A673 (cell line): ENCODE results near the gene PROZ. TPM values are rescaled to one million over a fixed set of nuclear protein-coding genes. Genes with fewer than 3 reads are reported as not detected.

ENCODE experiments used
- BruUV-seq: library from RNA; stranded (reverse); fragments of 400-500 nt; replicated peaks from 2 replicates; lab custom pipeline; 2021; lab: Mats Ljungman, UMichigan
- CTCF ChIA-PET: fragments of 300-600 bp; sonication (Branson Sonifier 250); formaldehyde crosslinking; loops from one replicate; lab custom pipeline; 2022; ENCODE audit warnings: antibody characterized with exemption; lab: Charles Lee
- POLR2A ChIA-PET: fragments of 300-600 bp; sonication (Branson Sonifier 250); formaldehyde crosslinking; loops from one replicate; lab custom pipeline; 2022; ENCODE audit warnings: antibody characterized with exemption; ENCODE audit not compliant: low non-redundant PET; lab: Charles Lee
- DNase-seq: peaks from one replicate; pipeline ENCODE4 v3.0.0-alpha.2; 2015; ENCODE audit warnings: low spot score
- H3K27ac ChIP-seq: fragments of 200-600 bp; sonication (generic); 2 replicates; pipeline ENCODE4 v1.5.1; 2016; ENCODE audit warnings: mixed run types, low read depth, mild to moderate bottlenecking, mixed read lengths, antibody characterized with exemption, low read length; ENCODE audit not compliant: poor library complexity, severe bottlenecking
- H3K27me3 ChIP-seq: fragments of 200-600 bp; sonication (generic); replicated peaks from 2 replicates; pipeline ENCODE4 v1.6.1; 2017; ENCODE audit warnings: mixed run types, low read depth, mild to moderate bottlenecking, mixed read lengths, antibody characterized with exemption, low read length; ENCODE audit not compliant: insufficient read depth, poor library complexity
- H3K36me3 ChIP-seq: fragments of 200-600 bp; sonication (generic); 2 replicates; pipeline ENCODE4 v1.6.1; 2016; ENCODE audit warnings: mixed run types, mild to moderate bottlenecking, mixed read lengths, antibody characterized with exemption, low read length; ENCODE audit not compliant: insufficient read depth, poor library complexity, severe bottlenecking
- H3K4me1 ChIP-seq: fragments of 200-600 bp; sonication (generic); 2 replicates; pipeline ENCODE4 v1.6.1; 2017; ENCODE audit warnings: mixed run types, mild to moderate bottlenecking, mixed read lengths, antibody characterized with exemption, low read length; ENCODE audit not compliant: insufficient read depth, poor library complexity, severe bottlenecking
- H3K4me3 ChIP-seq: fragments of 200-600 bp; sonication (generic); 2 replicates; pipeline ENCODE4 v1.5.1; 2016; ENCODE audit warnings: low read depth, mixed run types, mild to moderate bottlenecking, mixed read lengths, low read length; ENCODE audit not compliant: poor library complexity, severe bottlenecking
- H3K9me3 ChIP-seq: fragments of 200-600 bp; sonication (generic); 2 replicates; pipeline ENCODE4 v1.6.1; 2016; ENCODE audit warnings: mixed run types, low read depth, mild to moderate bottlenecking, mixed read lengths, antibody characterized with exemption, low read length; ENCODE audit not compliant: poor library complexity, severe bottlenecking
- EZH2 ChIP-seq: fragments of 200-600 bp; sonication (generic); IDR thresholded peaks from 2 replicates; pipeline ENCODE4 v1.6.1; 2017; ENCODE audit warnings: borderline replicate concordance, low read depth, mild to moderate bottlenecking, mixed read lengths, antibody characterized with exemption, low read length; ENCODE audit not compliant: poor library complexity, severe bottlenecking
- intact Hi-C: fragments of 100-400 bp; cut with micrococcal nuclease; formaldehyde crosslinking; loops from one replicate; pipeline ENCODE4 v1.10.0; 2022; ENCODE audit not compliant: unreplicated experiment
- total RNA-seq: library from RNA; stranded (reverse); gene quantifications from 2 replicates; pipeline ENCODE4 v1.2.3, GENCODE V29; 2021
- TF ChIP-seq, protein P1 (sequence below): fragments of 300-800, 200-600 bp; sonication (generic); conservative IDR thresholded peaks from 2 replicates; pipeline ENCODE4 v1.5.1; 2017; ENCODE audit warnings: low read depth, mild to moderate bottlenecking, antibody characterized with exemption, low read length, moderate library complexity, mixed read lengths

The PROZ gene
- total RNA-seq, 1 experiment from 2014 or later: not detected

DNA sequence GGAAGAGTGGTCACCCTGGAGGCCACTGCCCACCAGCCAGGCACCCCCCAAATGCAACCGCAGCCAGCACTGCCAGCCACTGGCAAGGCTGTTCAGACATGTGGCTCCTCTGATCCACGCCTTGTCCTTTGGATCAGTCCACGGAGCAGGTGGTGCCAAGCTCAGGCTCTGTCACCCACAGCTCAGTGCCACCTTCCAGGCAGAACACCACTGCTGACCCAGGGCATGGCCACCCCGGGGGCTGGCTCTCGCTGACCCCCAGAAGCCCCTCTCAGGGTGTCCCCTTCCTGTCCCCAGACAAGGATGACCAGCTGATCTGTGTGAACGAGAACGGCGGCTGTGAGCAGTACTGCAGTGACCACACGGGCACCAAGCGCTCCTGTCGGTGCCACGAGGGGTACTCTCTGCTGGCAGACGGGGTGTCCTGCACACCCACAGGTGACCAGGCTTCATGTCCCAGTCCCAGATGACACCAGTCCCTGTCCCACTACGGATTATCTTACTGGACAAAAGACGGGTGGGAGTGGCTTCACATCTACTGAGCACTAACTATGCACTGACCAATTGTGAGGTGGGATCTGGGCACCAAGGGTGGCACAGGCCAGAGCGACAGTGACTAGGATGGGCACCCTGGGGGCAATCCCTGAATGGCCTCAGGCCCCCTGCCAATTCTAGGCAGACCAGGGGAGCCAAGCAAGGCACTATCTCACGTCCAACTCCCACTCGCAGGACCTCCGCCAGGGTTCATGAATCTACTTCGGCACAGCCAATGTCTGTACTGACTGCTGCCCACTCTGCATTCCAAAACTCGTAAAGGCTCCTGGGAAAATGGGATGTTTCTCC lies 42.9 kb upstream of the PROZ start:
- peaks cover 6% of the 10 kb centered on the region for H3K27me3 ChIP-seq
- BruUV-seq: no TSS peak
- ChIA-PET CTCF (no interaction called here), POLR2A (no interaction called here)
- TF ChIP-seq, protein P1, sequence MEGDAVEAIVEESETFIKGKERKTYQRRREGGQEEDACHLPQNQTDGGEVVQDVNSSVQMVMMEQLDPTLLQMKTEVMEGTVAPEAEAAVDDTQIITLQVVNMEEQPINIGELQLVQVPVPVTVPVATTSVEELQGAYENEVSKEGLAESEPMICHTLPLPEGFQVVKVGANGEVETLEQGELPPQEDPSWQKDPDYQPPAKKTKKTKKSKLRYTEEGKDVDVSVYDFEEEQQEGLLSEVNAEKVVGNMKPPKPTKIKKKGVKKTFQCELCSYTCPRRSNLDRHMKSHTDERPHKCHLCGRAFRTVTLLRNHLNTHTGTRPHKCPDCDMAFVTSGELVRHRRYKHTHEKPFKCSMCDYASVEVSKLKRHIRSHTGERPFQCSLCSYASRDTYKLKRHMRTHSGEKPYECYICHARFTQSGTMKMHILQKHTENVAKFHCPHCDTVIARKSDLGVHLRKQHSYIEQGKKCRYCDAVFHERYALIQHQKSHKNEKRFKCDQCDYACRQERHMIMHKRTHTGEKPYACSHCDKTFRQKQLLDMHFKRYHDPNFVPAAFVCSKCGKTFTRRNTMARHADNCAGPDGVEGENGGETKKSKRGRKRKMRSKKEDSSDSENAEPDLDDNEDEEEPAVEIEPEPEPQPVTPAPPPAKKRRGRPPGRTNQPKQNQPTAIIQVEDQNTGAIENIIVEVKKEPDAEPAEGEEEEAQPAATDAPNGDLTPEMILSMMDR: no peak
- TF ChIP-seq EZH2: no peak
- DNase-seq: no peak
- no peaks in the 10 kb centered on the region for H3K36me3 ChIP-seq
- H3K4me1 ChIP-seq: no peaks in the 10 kb centered on the region
- no peaks in the 10 kb centered on the region for H3K9me3 ChIP-seq
- no peak overlapping the region for H3K4me3 ChIP-seq
- no peak overlapping the region for H3K27ac ChIP-seq
- intact Hi-C loops: no loop called here

GRCh38 chr13:113116206-113116800 lies 42.1 kb upstream of the PROZ start:
- POLR2A ChIA-PET: no interaction called here
- H3K4me3 ChIP-seq: no peak overlapping the region
- H3K36me3 ChIP-seq: no peaks in the 10 kb centered on the region
- H3K4me1 ChIP-seq: no peaks in the 10 kb centered on the region
- CTCF ChIA-PET: no interaction called here
- TF ChIP-seq EZH2: no peak
- TF ChIP-seq, protein P1: no peak
- no peaks in the 10 kb centered on the region for H3K27me3 ChIP-seq
- H3K9me3 ChIP-seq: no peaks in the 10 kb centered on the region
- no TSS peak for BruUV-seq
- intact Hi-C loops: no loop called here
- DNase-seq: no peak
- H3K27ac ChIP-seq: no peak overlapping the region

DNA sequence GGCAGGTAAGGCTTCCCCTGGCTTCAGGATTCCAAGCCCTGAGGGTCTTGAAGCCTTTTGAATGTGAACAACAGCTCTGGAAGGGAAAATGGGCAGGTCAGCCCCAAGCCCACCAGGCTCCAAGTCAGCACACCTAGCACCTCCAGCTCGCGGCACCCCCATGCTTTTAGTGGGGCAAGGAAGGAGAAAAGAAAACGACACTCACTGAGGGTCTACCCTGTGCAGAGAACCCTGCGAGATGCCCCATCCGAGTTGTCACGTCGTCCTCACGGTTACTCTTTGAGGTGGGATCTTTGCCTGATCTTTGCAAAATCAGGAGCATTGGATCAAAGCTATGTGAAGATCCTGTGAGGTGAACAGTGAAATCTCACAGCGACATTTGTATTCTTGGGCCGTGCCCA lies 41.6 kb upstream of the PROZ start:
- H3K27ac ChIP-seq: no peak overlapping the region
- H3K9me3 ChIP-seq: no peaks in the 10 kb centered on the region
- ChIA-PET POLR2A (no interaction called here), CTCF (no interaction called here)
- intact Hi-C loops: no loop called here
- H3K36me3 ChIP-seq: no peaks in the 10 kb centered on the region
- H3K4me1 ChIP-seq: no peaks in the 10 kb centered on the region
- no TSS peak for BruUV-seq
- TF ChIP-seq, protein P1: no peak
- no peak for TF ChIP-seq EZH2
- no peak overlapping the region for H3K4me3 ChIP-seq
- H3K27me3 ChIP-seq: no peaks in the 10 kb centered on the region
- no peak for DNase-seq
